DND-41 (cell line): ENCODE data around the gene DSTYK.

Source experiments
- EZH2 ChIP-seq: IDR thresholded peaks from 3 replicates; pipeline ENCODE4 v1.6.1; 2012; ENCODE audit warnings: borderline replicate concordance, low read depth, mild to moderate bottlenecking, moderate library complexity, low read length, inconsistent platforms; ENCODE audit not compliant: severe bottlenecking
- TF ChIP-seq, protein P1 (sequence below): IDR thresholded peaks from 2 replicates; pipeline ENCODE4 v1.5.1; 2012; ENCODE audit warnings: borderline replicate concordance, low read length, moderate library complexity, mild to moderate bottlenecking; ENCODE audit not compliant: poor library complexity, severe bottlenecking; ENCODE audit errors: extremely low read depth

DNA sequence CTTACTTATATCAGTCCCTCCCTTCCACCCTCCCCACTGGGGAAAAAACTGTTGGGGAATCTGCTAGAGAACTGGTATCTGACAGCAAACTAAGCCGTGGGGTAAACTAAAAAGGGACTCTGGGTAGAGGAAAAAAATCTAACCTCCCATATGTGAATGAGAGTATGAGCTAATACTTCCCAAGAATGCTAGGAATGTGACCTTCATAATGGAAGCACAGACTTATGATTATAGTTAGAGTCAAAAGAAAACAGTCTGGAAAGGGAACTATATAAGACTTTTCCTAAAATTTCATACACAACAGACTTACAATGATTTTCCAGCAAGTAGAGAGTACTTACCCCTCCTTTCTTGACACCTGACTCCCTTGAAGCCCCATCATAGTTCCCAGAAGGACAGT, 66.8 kb downstream of the DSTYK start:
- TF ChIP-seq, protein P1, sequence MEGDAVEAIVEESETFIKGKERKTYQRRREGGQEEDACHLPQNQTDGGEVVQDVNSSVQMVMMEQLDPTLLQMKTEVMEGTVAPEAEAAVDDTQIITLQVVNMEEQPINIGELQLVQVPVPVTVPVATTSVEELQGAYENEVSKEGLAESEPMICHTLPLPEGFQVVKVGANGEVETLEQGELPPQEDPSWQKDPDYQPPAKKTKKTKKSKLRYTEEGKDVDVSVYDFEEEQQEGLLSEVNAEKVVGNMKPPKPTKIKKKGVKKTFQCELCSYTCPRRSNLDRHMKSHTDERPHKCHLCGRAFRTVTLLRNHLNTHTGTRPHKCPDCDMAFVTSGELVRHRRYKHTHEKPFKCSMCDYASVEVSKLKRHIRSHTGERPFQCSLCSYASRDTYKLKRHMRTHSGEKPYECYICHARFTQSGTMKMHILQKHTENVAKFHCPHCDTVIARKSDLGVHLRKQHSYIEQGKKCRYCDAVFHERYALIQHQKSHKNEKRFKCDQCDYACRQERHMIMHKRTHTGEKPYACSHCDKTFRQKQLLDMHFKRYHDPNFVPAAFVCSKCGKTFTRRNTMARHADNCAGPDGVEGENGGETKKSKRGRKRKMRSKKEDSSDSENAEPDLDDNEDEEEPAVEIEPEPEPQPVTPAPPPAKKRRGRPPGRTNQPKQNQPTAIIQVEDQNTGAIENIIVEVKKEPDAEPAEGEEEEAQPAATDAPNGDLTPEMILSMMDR = no peak
- TF ChIP-seq EZH2 = no peak
